K562 (cell line): ENCODE measurements around the gene PRKAR2B. TPM values are rescaled to one million over a fixed set of nuclear protein-coding genes. Genes with fewer than 3 reads are reported as not detected.

Experiments used
- ESRRA ChIP-seq: fragments of 450-650 bp; IDR thresholded peaks from 2 replicates; pipeline ENCODE4 v1.6.1; 2014; ENCODE audit warnings: low read depth, mild to moderate bottlenecking, moderate library complexity, borderline replicate concordance
- HEY1 ChIP-seq: fragments of 250-450 bp; sonication (Bioruptor Pico); IDR thresholded peaks from 2 replicates; pipeline ENCODE4 v1.5.0; 2020; ENCODE audit warnings: mild to moderate bottlenecking, moderate library complexity, borderline replicate concordance
- HMG20B ChIP-seq: fragments of 250-450 bp; sonication (Bioruptor Pico); IDR thresholded peaks from 2 replicates; pipeline ENCODE4 v1.5.0; 2021; ENCODE audit warnings: mild to moderate bottlenecking
- JUN ChIP-seq, 2 experiments: sonication (generic) in 1 of 2; formaldehyde crosslinking in 1 of 2; IDR thresholded peaks; 2 replicates each; pipeline versions ENCODE4 v1.6.1 to v1.8.0; 2012 to 2022; ENCODE audit warnings: borderline replicate concordance in 2 of 2, mild to moderate bottlenecking in 2 of 2, improper control_type of control experiment in 1 of 2, low read depth in 1 of 2, low read length in 1 of 2, missing genetic modification reagents in 1 of 2
- L3MBTL2 ChIP-seq: fragments of 450-650 bp; IDR thresholded peaks from 2 replicates; pipeline ENCODE4 v1.6.1; 2016; ENCODE audit warnings: mild to moderate bottlenecking, moderate library complexity
- MIER1 ChIP-seq: fragments of 450-650 bp; IDR thresholded peaks from 2 replicates; pipeline ENCODE4 v1.6.1; 2016; ENCODE audit warnings: antibody characterized with exemption, mild to moderate bottlenecking, low read depth
- NR2C2 ChIP-seq, 2 experiments: fragments of 200-800 bp in 1 of 2; sonication (Bioruptor generic) in 1 of 2; sonication (generic) in 1 of 2; formaldehyde crosslinking in 1 of 2; IDR thresholded peaks; 2 replicates each; pipeline versions ENCODE4 v1.6.1 to v1.8.0; 2016 to 2022; ENCODE audit warnings: mild to moderate bottlenecking in 1 of 2, missing compliant biosample characterization in 1 of 2, missing genetic modification characterization in 1 of 2, missing genetic modification reagents in 1 of 2
- RB1 ChIP-seq: fragments of 450-650 bp; IDR thresholded peaks from 2 replicates; pipeline ENCODE4 v1.6.1; 2017; ENCODE audit warnings: low read depth, mild to moderate bottlenecking
- RNF2 ChIP-seq: sonication (generic); IDR thresholded peaks from 2 replicates; pipeline ENCODE4 v1.6.1; 2016
- SRF ChIP-seq, 2 experiments: fragments of 250-450, 450-650 bp in 1 of 2; sonication (Bioruptor Pico) in 1 of 2; sonication (generic) in 1 of 2; formaldehyde crosslinking; IDR thresholded peaks; 2 replicates each; pipeline versions ENCODE4 v1.5.0 to v1.5.1; 2020 to 2022; ENCODE audit warnings: mild to moderate bottlenecking in 1 of 2, missing genetic modification reagents in 1 of 2
- TAF9B ChIP-seq: fragments of 450-650 bp; IDR thresholded peaks from 2 replicates; pipeline ENCODE4 v1.6.1; 2018; ENCODE audit warnings: mild to moderate bottlenecking; ENCODE audit not compliant: partially characterized antibody
- TBL1XR1 ChIP-seq, 2 experiments: IDR thresholded peaks; 2 replicates each; pipeline ENCODE4 v1.6.1; 2012; ENCODE audit warnings: improper control_type of control experiment in 2 of 2, low read length in 2 of 2, mild to moderate bottlenecking in 1 of 2
- TEAD4 ChIP-seq, 2 experiments: sonication (generic) in 1 of 2; formaldehyde crosslinking in 1 of 2; IDR thresholded peaks; 2 replicates each; pipeline versions ENCODE4 v1.6.1 to v1.8.0; 2012 to 2022; ENCODE audit warnings: borderline replicate concordance in 1 of 2, inconsistent platforms in 1 of 2, low read length in 1 of 2, mild to moderate bottlenecking in 1 of 2, missing genetic modification reagents in 1 of 2
- TRIM24 ChIP-seq, 2 experiments: fragments of 450-650 bp; IDR thresholded peaks; 2 replicates each; pipeline ENCODE4 v1.6.1; 2016
- XRCC5 ChIP-seq: fragments of 200-400 bp; formaldehyde crosslinking; IDR thresholded peaks from 2 replicates; pipeline ENCODE4 v1.6.1; 2017; ENCODE audit warnings: low read depth, mild to moderate bottlenecking, low read length
- ZNF140 ChIP-seq: fragments of 250-450 bp; sonication (Bioruptor Pico); IDR thresholded peaks from 2 replicates; pipeline ENCODE4 v1.8.0; 2021; ENCODE audit warnings: moderate library complexity, mild to moderate bottlenecking, inconsistent platforms
- ZNF644 ChIP-seq: fragments of 200-800 bp; sonication (Bioruptor generic); IDR thresholded peaks from 2 replicates; pipeline ENCODE4 v1.6.1; 2016; ENCODE audit warnings: low read depth, missing genetic modification characterization, missing compliant biosample characterization
- ZNF695 ChIP-seq: fragments of 450-650 bp; formaldehyde crosslinking; IDR thresholded peaks from 2 replicates; pipeline ENCODE4 v1.4.0; 2020; ENCODE audit warnings: mild to moderate bottlenecking, moderate library complexity
- polyA plus RNA-seq, 8 experiments: library from polyadenylated mRNA; depleted of rRNA in 4 of 8; stranded (reverse) in 5 of 8; unstranded in 3 of 8; fragments of >200 nt; fragmentation: Nextera tagmentation in 2 of 8; fragmentation: Illumina TruSeq in 1 of 8; extraction: Ambion mirVana in 2 of 8; extraction: Trizol in 1 of 8; gene quantifications; 2 replicates each; pipeline versions ENCODE4 v1.2.1 to v1.2.3, GENCODE V29; 2011 to 2014; ENCODE audit warnings: inconsistent platforms in 1 of 8, missing spikeins in 1 of 8
- total RNA-seq, 7 experiments: library from RNA; depleted of rRNA in 6 of 7; stranded (reverse); fragments of >200 nt in 6 of 7; fragmentation: Illumina TruSeq in 2 of 7; extraction: Trizol in 2 of 7; gene quantifications; 2 replicates each; pipeline versions ENCODE4 v1.2.1 to v1.2.3, GENCODE V29; 2011 to 2021; ENCODE audit warnings: low replicate concordance in 1 of 7
- TF ChIP-seq, protein P1 (sequence below): IDR thresholded peaks from 2 replicates; pipeline ENCODE4 v1.6.1; 2016; ENCODE audit warnings: missing genetic modification characterization, missing compliant biosample characterization
- TF ChIP-seq, protein P2 (sequence below): fragments of 450-650 bp; IDR thresholded peaks from 2 replicates; pipeline ENCODE4 v1.6.1; 2016; ENCODE audit warnings: borderline replicate concordance
- TF ChIP-seq, protein P3 (sequence below), 2 experiments: fragments of 250-450 bp in 1 of 2; fragments of 450-650 bp in 1 of 2; sonication (Bioruptor Pico) in 1 of 2; IDR thresholded peaks; 2 replicates each; pipeline versions ENCODE4 v1.6.1 to v1.8.0; 2016 to 2021; ENCODE audit warnings: mild to moderate bottlenecking in 2 of 2, moderate library complexity in 2 of 2, missing compliant biosample characterization in 1 of 2, missing genetic modification characterization in 1 of 2
- TF ChIP-seq, protein P4 (sequence below), 2 experiments: fragments of 450-650 bp in 1 of 2; sonication (generic) in 1 of 2; formaldehyde crosslinking in 1 of 2; IDR thresholded peaks in 1 of 2; conservative IDR thresholded peaks in 1 of 2; 2 replicates each; pipeline versions ENCODE4 v1.6.1 to v1.8.1; 2016 to 2023; ENCODE audit warnings: mild to moderate bottlenecking in 2 of 2, moderate library complexity in 2 of 2, inconsistent platforms in 1 of 2, missing genetic modification reagents in 1 of 2

PRKAR2B gene
- total and polyA plus RNA-seq, 9 of the 15 experiments (the other 6 are each of a cell fraction or from before 2014, with no cell fraction given) = 59.0 to 173 (median 129) TPM

DNA sequence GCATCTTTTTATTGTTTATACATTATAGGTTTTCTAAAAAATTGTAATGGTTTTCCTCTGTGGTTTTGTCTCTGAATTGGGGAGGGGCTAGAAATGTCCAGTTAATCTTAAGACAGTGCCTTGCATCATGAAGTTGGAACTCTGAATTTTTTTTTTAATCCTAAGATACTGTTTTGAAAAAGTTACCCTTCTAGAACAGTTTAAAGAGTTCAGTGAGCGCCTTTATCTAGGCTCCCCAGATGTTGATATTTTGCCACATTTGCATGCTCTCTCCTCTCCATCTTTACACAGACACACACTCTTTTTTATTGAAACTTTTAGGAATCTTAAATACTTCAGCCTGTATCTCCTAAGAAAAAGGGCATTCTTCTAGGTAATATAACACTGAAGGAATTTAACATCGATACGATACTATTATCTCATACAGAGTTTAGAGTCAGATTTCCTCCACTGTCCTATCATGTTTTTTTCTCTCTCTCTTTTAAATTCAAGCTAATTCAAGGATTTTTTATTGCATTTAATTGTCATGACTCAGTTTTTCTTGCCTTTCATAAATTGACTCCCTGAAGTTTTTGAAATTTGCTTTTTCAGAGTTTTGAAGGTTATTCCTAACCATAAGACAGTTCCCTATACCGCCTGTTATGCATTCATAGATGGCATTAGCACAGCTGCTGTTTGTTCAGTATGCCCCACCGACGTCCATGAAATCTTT lies 31.5 kb downstream of the PRKAR2B start (continued):
- no peak for TF ChIP-seq ESRRA
- TF ChIP-seq, protein P1, sequence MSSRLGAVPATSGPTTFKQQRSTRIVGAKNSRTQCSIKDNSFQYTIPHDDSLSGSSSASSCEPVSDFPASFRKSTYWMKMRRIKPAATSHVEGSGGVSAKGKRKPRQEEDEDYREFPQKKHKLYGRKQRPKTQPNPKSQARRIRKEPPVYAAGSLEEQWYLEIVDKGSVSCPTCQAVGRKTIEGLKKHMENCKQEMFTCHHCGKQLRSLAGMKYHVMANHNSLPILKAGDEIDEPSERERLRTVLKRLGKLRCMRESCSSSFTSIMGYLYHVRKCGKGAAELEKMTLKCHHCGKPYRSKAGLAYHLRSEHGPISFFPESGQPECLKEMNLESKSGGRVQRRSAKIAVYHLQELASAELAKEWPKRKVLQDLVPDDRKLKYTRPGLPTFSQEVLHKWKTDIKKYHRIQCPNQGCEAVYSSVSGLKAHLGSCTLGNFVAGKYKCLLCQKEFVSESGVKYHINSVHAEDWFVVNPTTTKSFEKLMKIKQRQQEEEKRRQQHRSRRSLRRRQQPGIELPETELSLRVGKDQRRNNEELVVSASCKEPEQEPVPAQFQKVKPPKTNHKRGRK (tag) = no peak
- TF ChIP-seq, protein P2, sequence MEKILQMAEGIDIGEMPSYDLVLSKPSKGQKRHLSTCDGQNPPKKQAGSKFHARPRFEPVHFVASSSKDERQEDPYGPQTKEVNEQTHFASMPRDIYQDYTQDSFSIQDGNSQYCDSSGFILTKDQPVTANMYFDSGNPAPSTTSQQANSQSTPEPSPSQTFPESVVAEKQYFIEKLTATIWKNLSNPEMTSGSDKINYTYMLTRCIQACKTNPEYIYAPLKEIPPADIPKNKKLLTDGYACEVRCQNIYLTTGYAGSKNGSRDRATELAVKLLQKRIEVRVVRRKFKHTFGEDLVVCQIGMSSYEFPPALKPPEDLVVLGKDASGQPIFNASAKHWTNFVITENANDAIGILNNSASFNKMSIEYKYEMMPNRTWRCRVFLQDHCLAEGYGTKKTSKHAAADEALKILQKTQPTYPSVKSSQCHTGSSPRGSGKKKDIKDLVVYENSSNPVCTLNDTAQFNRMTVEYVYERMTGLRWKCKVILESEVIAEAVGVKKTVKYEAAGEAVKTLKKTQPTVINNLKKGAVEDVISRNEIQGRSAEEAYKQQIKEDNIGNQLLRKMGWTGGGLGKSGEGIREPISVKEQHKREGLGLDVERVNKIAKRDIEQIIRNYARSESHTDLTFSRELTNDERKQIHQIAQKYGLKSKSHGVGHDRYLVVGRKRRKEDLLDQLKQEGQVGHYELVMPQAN = no peak
- TF ChIP-seq NR2C2 (CRISPR knock-in tag; IDR thresholded peaks at IDR 0.05) = no peak
- TF ChIP-seq NR2C2 (tag; IDR thresholded peaks at IDR 0.05) = no peak
- no peak for TF ChIP-seq JUN (IDR thresholded peaks at IDR 0.05; ENCODE audit: borderline replicate concordance, low read depth, low read length)
- TF ChIP-seq JUN (CRISPR knock-in tag; IDR thresholded peaks at IDR 0.05; ENCODE audit: borderline replicate concordance) = no peak
- TF ChIP-seq TAF9B = no peak
- TF ChIP-seq L3MBTL2 = no peak
- no peak for TF ChIP-seq HMG20B (CRISPR knock-in tag)
- TF ChIP-seq, protein P3, sequence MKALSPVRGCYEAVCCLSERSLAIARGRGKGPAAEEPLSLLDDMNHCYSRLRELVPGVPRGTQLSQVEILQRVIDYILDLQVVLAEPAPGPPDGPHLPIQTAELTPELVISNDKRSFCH (CRISPR knock-in tag; IDR thresholded peaks at IDR 0.05) = no peak
- TF ChIP-seq, protein P3 (tag; IDR thresholded peaks at IDR 0.05) = no peak
- no peak for TF ChIP-seq RNF2
- TF ChIP-seq RB1 = no peak
- TF ChIP-seq, protein P4, sequence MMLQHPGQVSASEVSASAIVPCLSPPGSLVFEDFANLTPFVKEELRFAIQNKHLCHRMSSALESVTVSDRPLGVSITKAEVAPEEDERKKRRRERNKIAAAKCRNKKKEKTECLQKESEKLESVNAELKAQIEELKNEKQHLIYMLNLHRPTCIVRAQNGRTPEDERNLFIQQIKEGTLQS (IDR thresholded peaks at IDR 0.05) = peak; percentile 73; the same call in 1 of the 2 replicates
- TF ChIP-seq, protein P4 (CRISPR knock-in tag; conservative IDR thresholded peaks at IDR 0.05) = no peak
- no peak for TF ChIP-seq XRCC5
- no peak for TF ChIP-seq HEY1 (CRISPR knock-in tag)
- peak in 1 of 2 experiments; percentile 54; a peak in 2 of 4 replicates for TF ChIP-seq TBL1XR1 (IDR thresholded peaks at IDR 0.05; ENCODE audit: low read length in 2 of 2)
- TF ChIP-seq MIER1 = no peak
- TF ChIP-seq TRIM24 (IDR thresholded peaks at IDR 0.05) = no peak
- TF ChIP-seq ZNF695 = no peak
- peak; percentile 84 for TF ChIP-seq TEAD4 (IDR thresholded peaks at IDR 0.05; ENCODE audit: low read length)
- no peak for TF ChIP-seq TEAD4 (CRISPR knock-in tag; IDR thresholded peaks at IDR 0.05; ENCODE audit: borderline replicate concordance)
- TF ChIP-seq ZNF140 (CRISPR knock-in tag) = no peak
- TF ChIP-seq ZNF644 (tag) = no peak
- no peak for TF ChIP-seq SRF (CRISPR knock-in tag; IDR thresholded peaks at IDR 0.05)
